22Rv1 (cell line): Measurements from ENCODE around the gene TUT4.

Source experiments
- ZFX ChIP-seq: fragments of 450-650 bp; IDR thresholded peaks from 2 replicates; pipeline ENCODE4 v1.6.1; 2017; ENCODE audit warnings: antibody characterized with exemption, borderline replicate concordance
- TF ChIP-seq, protein P1 (sequence below): fragments of 450-650 bp; IDR thresholded peaks from 2 replicates; pipeline ENCODE4 v1.5.1; 2017; ENCODE audit warnings: mild to moderate bottlenecking

DNA sequence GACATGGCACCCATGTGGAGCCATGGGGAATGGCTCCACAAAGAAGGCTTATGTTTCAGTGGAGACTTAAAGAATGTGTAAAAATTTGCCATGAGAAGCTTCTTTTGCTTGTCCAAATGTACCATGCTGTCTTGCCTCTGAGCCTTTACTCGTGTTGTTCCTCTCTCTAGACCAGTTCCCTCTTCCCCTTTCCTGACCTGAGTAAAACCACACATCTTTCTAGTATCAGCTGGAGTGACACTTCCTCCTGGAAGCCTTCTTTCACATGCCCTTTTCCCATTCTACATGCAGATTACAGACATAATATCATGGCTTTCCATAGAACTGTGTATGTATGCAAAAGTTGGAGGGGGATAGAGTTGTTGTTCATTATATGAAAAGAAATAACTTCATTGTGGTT, 35.6 kb upstream of the TUT4 start:
- TF ChIP-seq, protein P1, sequence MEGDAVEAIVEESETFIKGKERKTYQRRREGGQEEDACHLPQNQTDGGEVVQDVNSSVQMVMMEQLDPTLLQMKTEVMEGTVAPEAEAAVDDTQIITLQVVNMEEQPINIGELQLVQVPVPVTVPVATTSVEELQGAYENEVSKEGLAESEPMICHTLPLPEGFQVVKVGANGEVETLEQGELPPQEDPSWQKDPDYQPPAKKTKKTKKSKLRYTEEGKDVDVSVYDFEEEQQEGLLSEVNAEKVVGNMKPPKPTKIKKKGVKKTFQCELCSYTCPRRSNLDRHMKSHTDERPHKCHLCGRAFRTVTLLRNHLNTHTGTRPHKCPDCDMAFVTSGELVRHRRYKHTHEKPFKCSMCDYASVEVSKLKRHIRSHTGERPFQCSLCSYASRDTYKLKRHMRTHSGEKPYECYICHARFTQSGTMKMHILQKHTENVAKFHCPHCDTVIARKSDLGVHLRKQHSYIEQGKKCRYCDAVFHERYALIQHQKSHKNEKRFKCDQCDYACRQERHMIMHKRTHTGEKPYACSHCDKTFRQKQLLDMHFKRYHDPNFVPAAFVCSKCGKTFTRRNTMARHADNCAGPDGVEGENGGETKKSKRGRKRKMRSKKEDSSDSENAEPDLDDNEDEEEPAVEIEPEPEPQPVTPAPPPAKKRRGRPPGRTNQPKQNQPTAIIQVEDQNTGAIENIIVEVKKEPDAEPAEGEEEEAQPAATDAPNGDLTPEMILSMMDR, result no peak
- no peak for TF ChIP-seq ZFX
